Tibial artery (tissue), 4 donors: Measurements from ENCODE around the gene IDH3B.
A peak's percentile ranks its signal among the peaks of the same experiment; 100 is the strongest.
"Not testable (repeated sequence)": the region's sequence is repeated elsewhere in the genome, so short reads cannot be mapped to it uniquely, and the experiment has no call there.

Source experiments
- DNase-seq, 2 donors: peaks; one replicate each; pipeline ENCODE4 v3.0.0-alpha.2; 2019
- H3K27ac ChIP-seq, 2 donors: fragments of 200-600 bp; sonication (generic) in 1 of 2; 1 replicate in 1 of 2; 2 replicates in 1 of 2; pipeline ENCODE4 v1.5.1; 2018 to 2019; ENCODE audit warnings: mild to moderate bottlenecking in 1 of 2
- H3K27me3 ChIP-seq, 2 donors: fragments of 200-600 bp; sonication (generic) in 1 of 2; one replicate each; pipeline versions ENCODE4 v1.5.1 to v1.6.0; 2016 to 2019
- H3K36me3 ChIP-seq, 3 donors: fragments of 200-600 bp; sonication (generic) in 2 of 3; one replicate each; pipeline ENCODE4 v1.5.1; 2016 to 2019; ENCODE audit warnings: mild to moderate bottlenecking in 2 of 3
- H3K4me1 ChIP-seq, 4 donors: fragments of 200-600 bp; sonication (generic) in 2 of 4; 1 replicate in 3 of 4; 2 replicates in 1 of 4; pipeline ENCODE4 v1.5.1; 2016 to 2019
- H3K4me3 ChIP-seq, 2 donors: fragments of 200-600 bp; sonication (generic) in 1 of 2; 1 replicate in 1 of 2; 2 replicates in 1 of 2; pipeline ENCODE4 v1.5.1; 2018 to 2019; ENCODE audit warnings: mild to moderate bottlenecking in 2 of 2
- H3K9me3 ChIP-seq, 3 donors: fragments of 200-600 bp; sonication (generic) in 1 of 3; one replicate each; pipeline ENCODE4 v1.5.1; 2016 to 2019
- CTCF ChIP-seq, 2 experiments: fragments of 200-600 bp in 1 of 2; fragments of 450-650 bp in 1 of 2; IDR thresholded peaks; one replicate each; pipeline ENCODE4 v1.5.1; 2017 to 2019; ENCODE audit warnings: antibody characterized with exemption in 2 of 2, mild to moderate bottlenecking in 1 of 2, moderate library complexity in 1 of 2
- intact Hi-C: fragments of 100-400 bp; cut with DNase I; formaldehyde crosslinking; loops from one replicate; pipeline ENCODE4 v1.15.0; 2023; ENCODE audit warnings: low total_unique reads

IDH3B gene

GRCh38 chr20:2696646-2697045 lies 32.6 kb upstream of the IDH3B start:
- peaks cover 0 to 14% of the 10 kb centered on the region in 2 donors for H3K27me3 ChIP-seq
- intact Hi-C loops, result loop anchor here (10.0 kb wide), 2 partner anchors 138 to 178 kb away; partner anchors contain the start of gene PTPRA

GRCh38 chr20:2695984-2696525 lies 32.0 kb upstream of the IDH3B start:
- H3K27me3 ChIP-seq, result peaks cover 0 to 14% of the 10 kb centered on the region in 2 donors
- not testable (repeated sequence) for H3K36me3 ChIP-seq, H3K9me3 ChIP-seq, H3K27ac ChIP-seq, H3K4me3 ChIP-seq
- peak in 1 of 2 donors; percentile 28 for DNase-seq
- intact Hi-C loops, result loop anchor here (10.0 kb wide), 2 partner anchors 139 to 179 kb away; partner anchors contain the start of gene PTPRA
- peaks cover 0 to 16% (median 14%) of the 10 kb centered on the region in 4 donors for H3K4me1 ChIP-seq

More at GRCh38 chr20:2696646-2697045, 32.6 kb upstream of the IDH3B start:
- TF ChIP-seq CTCF (IDR thresholded peaks at IDR 0.05), result no peak
- H3K4me1 ChIP-seq, result peaks cover 0 to 14% (median 14%) of the 10 kb centered on the region in 4 donors
- no peaks in the 10 kb centered on the region for H3K36me3 ChIP-seq
- H3K9me3 ChIP-seq, result no peaks in the 10 kb centered on the region
- H3K27ac ChIP-seq, result no peak overlapping the region
- peak in 1 of 2 donors; percentile 45 for DNase-seq
- no peak overlapping the region for H3K4me3 ChIP-seq

GRCh38 chr20:2695206-2695983 lies 31.4 kb upstream of the IDH3B start:
- TF ChIP-seq CTCF (IDR thresholded peaks at IDR 0.05), result no peak
- Histone ChIP-seq H3K27ac (no peak overlapping the region), H3K4me1 (peaks cover 0 to 16% (median 14%) of the 10 kb centered on the region in 4 donors), H3K36me3 (no peaks in the 10 kb centered on the region), H3K4me3 (no peak overlapping the region), H3K9me3 (no peaks in the 10 kb centered on the region), H3K27me3 (peaks cover 0 to 14% of the 10 kb centered on the region in 2 donors)
- peak in 1 of 2 donors; percentile 37 for DNase-seq
- intact Hi-C loops, result loop anchor here (10.0 kb wide), 2 partner anchors 139 to 179 kb away; partner anchors contain the start of gene PTPRA

GRCh38 chr20:2694519-2694918 lies 30.5 kb upstream of the IDH3B start:
- TF ChIP-seq CTCF (IDR thresholded peaks at IDR 0.05), result no peak
- intact Hi-C loops, result loop anchor here (10.0 kb wide), 2 partner anchors 140 to 180 kb away; partner anchors contain the start of gene PTPRA
- DNase-seq, result no peak
- Histone ChIP-seq H3K4me1 (peaks cover 0 to 16% (median 14%) of the 10 kb centered on the region in 4 donors), H3K9me3 (no peaks in the 10 kb centered on the region), H3K27me3 (peaks cover 0 to 14% of the 10 kb centered on the region in 2 donors), H3K36me3 (no peaks in the 10 kb centered on the region), H3K4me3 (no peak overlapping the region), H3K27ac (no peak overlapping the region)

GRCh38 chr20:2694008-2694471 lies 30.0 kb upstream of the IDH3B start:
- H3K36me3 ChIP-seq, result no peaks in the 10 kb centered on the region
- H3K27me3 ChIP-seq, result peaks cover 0 to 14% of the 10 kb centered on the region in 2 donors
- H3K4me3 ChIP-seq, result peak overlapping the region; percentile 60
- H3K9me3 ChIP-seq, result no peaks in the 10 kb centered on the region
- peaks cover 0 to 16% (median 14%) of the 10 kb centered on the region in 4 donors for H3K4me1 ChIP-seq
- H3K27ac ChIP-seq, result peak overlapping the region in 1 of 2 donors; percentile 57
- TF ChIP-seq CTCF (IDR thresholded peaks at IDR 0.05), result no peak
- intact Hi-C loops, result loop anchor here (10.0 kb wide), 2 partner anchors 141 to 181 kb away; partner anchors contain the start of gene PTPRA
- peak in 1 of 2 donors; percentile 59 for DNase-seq
